Adrenal gland (tissue), 12 donors: ENCODE data around the gene TICRR. TPM values are rescaled to one million over a fixed set of nuclear protein-coding genes. Genes with fewer than 3 reads are reported as not detected.

Experiments used
- DNase-seq, 7 donors: peaks; one replicate each; pipeline ENCODE4 v3.0.0-alpha.2; 2019 to 2020
- H3K27ac ChIP-seq, 5 donors: fragments of 200-600 bp; sonication (generic) in 4 of 5; 1 replicate in 3 of 5; 2 replicates in 2 of 5; pipeline versions ENCODE4 v1.5.1 to v1.8.0; 2016 to 2020; ENCODE audit warnings: mild to moderate bottlenecking in 1 of 5
- H3K27me3 ChIP-seq: fragments of 200-600 bp; 2 replicates; pipeline ENCODE4 v1.8.0; 2021
- H3K36me3 ChIP-seq, 2 donors: fragments of 200-600 bp; replicated peaks in 1 of 2; 1 replicate in 1 of 2; 2 replicates in 1 of 2; pipeline versions ENCODE4 v1.5.1 to v1.8.0; 2018 to 2022
- H3K4me1 ChIP-seq, 2 donors: fragments of 200-600 bp; replicated peaks in 1 of 2; 1 replicate in 1 of 2; 2 replicates in 1 of 2; pipeline versions ENCODE4 v1.5.1 to v1.8.0; 2018 to 2021
- H3K4me3 ChIP-seq, 4 donors: fragments of 200-600 bp; sonication (generic) in 3 of 4; one replicate each; pipeline ENCODE4 v1.5.1; 2016 to 2018
- H3K9me3 ChIP-seq, 3 donors: fragments of 200-600 bp; sonication (generic) in 1 of 3; replicated peaks in 1 of 3; 1 replicate in 2 of 3; 2 replicates in 1 of 3; pipeline versions ENCODE4 v1.5.1 to v1.8.0; 2016 to 2021
- POLR2A ChIP-seq, 2 donors: fragments of 450-650 bp; IDR thresholded peaks; one replicate each; pipeline ENCODE4 v1.6.1; 2017; ENCODE audit warnings: antibody characterized with exemption in 2 of 2, mild to moderate bottlenecking in 2 of 2, moderate library complexity in 1 of 2
- WGBS, 4 donors: extraction: QIAGEN DNeasy Blood & Tissue Kit in 2 of 4; methylation state at CpG; one replicate each; pipeline versions ENCODE4 v1.1.5 to v1.1.7; 2013 to 2017; 5-methylcytosine and 5-hydroxymethylcytosine counted together
- intact Hi-C, 2 donors: fragments of 100-400 bp; cut with DNase I; formaldehyde crosslinking; loops; one replicate each; pipeline versions ENCODE4 v1.14.1 to v1.15.0; 2022 to 2023
- polyA plus RNA-seq, 3 donors: library from polyadenylated mRNA; stranded (reverse); fragments of 200-250 nt in 2 of 3; fragments of 350-450 nt in 1 of 3; fragmentation: Illumina TruSeq in 1 of 3; extraction: RNeasy Lipid Tissue Mini Kit (QIAGEN cat#74804) in 1 of 3; gene quantifications; one replicate each; pipeline ENCODE4 v1.2.3, GENCODE V29; 2013 to 2014
- total RNA-seq, 9 donors: library from RNA; depleted of rRNA in 4 of 9; stranded (reverse); fragments of >200 nt in 4 of 9; fragments of 120-200 nt in 1 of 9; fragmentation: NEBNext Ultra II Directional in 1 of 9; extraction: Animal tissue kit (Norgen Biotek cat#: 25700) in 1 of 9; gene quantifications; one replicate each; pipeline versions ENCODE4 v1.1.0 to v1.2.4, GENCODE V29; 2013 to 2023
- TF ChIP-seq, protein P1 (sequence below), 6 experiments: fragments of 450-650 bp in 4 of 6; fragments of 200-600 bp in 2 of 6; sonication (generic) in 1 of 6; IDR thresholded peaks; 1 replicate in 5 of 6; 2 replicates in 1 of 6; pipeline versions ENCODE4 v1.5.1 to v1.8.0; 2016 to 2021; ENCODE audit warnings: antibody characterized with exemption in 6 of 6, mild to moderate bottlenecking in 2 of 6, moderate library complexity in 1 of 6
- donor health status: healthy with polysubstance abuse.
- donor health status: Bipolar disorder and iron deficiency.
- donor health status: DM: yes; HTN: yes; CAD: no.
- donor health status: DM: no; HTN: no; CAD: no.
- donor health status: DM: no; HTN: no; CAD: no.
- donor health status: DM: yes; HTN: yes; CAD: no.

The TICRR gene
- total and polyA plus RNA-seq, 12 donors, result 0.10 to 2.4 (median 0.19) TPM; not detected in 1

DNA sequence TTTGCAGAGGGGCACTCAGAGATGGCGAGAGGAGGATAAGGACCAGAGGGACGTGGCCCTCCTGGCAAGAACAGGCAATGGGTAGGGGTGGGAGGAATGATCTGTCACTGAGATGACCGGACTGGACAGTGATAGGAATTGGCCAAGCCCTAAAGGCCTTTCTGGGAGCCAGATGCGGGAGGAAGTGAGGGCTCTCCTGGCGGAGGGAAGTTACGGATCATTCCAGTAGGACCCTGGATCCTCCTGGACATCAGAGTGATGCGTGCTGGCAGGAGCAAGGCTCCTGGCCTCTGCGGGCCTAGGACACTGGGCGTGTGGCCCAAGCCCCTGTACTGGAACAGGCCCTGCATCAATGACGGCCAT lies 56.6 kb downstream of the TICRR start:
- Histone ChIP-seq H3K9me3 (no peaks in the 10 kb centered on the region), H3K4me1 (no peaks in the 10 kb centered on the region), H3K36me3 (peaks cover 0 to 37% of the 10 kb centered on the region in 2 donors), H3K4me3 (no peak overlapping the region), H3K27me3 (no peaks in the 10 kb centered on the region), H3K27ac (no peak overlapping the region)
- TF ChIP-seq, protein P1, sequence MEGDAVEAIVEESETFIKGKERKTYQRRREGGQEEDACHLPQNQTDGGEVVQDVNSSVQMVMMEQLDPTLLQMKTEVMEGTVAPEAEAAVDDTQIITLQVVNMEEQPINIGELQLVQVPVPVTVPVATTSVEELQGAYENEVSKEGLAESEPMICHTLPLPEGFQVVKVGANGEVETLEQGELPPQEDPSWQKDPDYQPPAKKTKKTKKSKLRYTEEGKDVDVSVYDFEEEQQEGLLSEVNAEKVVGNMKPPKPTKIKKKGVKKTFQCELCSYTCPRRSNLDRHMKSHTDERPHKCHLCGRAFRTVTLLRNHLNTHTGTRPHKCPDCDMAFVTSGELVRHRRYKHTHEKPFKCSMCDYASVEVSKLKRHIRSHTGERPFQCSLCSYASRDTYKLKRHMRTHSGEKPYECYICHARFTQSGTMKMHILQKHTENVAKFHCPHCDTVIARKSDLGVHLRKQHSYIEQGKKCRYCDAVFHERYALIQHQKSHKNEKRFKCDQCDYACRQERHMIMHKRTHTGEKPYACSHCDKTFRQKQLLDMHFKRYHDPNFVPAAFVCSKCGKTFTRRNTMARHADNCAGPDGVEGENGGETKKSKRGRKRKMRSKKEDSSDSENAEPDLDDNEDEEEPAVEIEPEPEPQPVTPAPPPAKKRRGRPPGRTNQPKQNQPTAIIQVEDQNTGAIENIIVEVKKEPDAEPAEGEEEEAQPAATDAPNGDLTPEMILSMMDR (IDR thresholded peaks at IDR 0.05), result no peak
- TF ChIP-seq POLR2A (IDR thresholded peaks at IDR 0.05), result no peak
- intact Hi-C loops, result no loop called here
- WGBS, 4 donors, result 87 to 90% (median 89%) methylated on average over 10 of the region's 10 CpGs
- DNase-seq, result peak in 1 of 7 donors; percentile 10

DNA sequence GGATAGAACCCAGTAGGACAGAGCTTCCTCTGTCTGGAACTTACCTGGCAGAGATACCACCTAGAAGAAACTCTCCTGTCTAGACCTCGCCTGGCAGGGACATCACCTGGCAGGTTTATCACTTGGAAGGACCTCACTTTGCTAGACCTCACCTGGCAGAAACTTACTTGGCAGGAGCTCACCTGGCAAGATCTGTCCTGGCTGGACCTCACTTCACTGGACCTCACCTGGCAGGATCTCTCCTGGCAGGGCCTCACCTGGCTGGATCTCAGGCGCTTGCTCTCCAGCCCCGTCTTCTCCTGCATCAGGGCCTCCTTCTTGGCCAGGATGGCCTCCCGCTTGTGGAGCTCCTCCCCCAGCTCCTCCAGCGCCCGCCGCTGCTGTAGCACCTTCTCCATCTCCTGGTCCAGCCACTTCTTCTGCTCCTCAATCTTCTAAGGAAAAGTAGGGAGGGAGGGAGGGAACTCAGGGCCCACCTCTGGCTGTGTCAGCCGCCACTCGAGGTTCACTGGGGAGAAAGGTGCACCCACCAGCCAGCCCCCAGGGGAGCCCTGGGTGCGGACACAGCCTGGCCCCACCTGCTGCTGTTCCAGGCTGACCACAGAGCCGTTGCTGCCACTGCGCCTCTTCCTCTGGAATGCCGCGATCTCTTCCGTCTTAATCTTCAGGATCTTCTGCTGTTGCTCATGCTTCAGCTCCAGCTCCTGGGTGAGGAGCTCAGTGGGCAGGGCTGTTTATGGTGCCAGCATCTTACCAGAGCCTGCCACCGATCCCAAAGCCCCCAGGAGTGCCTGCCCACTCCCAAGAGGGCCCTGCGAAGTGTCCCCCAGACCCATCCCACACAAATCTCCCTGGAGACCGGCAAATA lies 57.5 kb downstream of the TICRR start:
- no peaks in the 10 kb centered on the region for H3K9me3 ChIP-seq
- H3K4me3 ChIP-seq, result no peak overlapping the region
- H3K27me3 ChIP-seq, result no peaks in the 10 kb centered on the region
- 95 to 97% (median 95%) methylated on average over 18 of the region's 18 CpGs for WGBS, 4 donors
- H3K36me3 ChIP-seq, result peaks cover 0 to 36% of the 10 kb centered on the region in 2 donors
- no peaks in the 10 kb centered on the region for H3K4me1 ChIP-seq
- TF ChIP-seq, protein P1 (IDR thresholded peaks at IDR 0.05), result no peak
- intact Hi-C loops, result no loop called here
- peak in 1 of 7 donors; percentile 6 for DNase-seq
- no peak overlapping the region for H3K27ac ChIP-seq

DNA sequence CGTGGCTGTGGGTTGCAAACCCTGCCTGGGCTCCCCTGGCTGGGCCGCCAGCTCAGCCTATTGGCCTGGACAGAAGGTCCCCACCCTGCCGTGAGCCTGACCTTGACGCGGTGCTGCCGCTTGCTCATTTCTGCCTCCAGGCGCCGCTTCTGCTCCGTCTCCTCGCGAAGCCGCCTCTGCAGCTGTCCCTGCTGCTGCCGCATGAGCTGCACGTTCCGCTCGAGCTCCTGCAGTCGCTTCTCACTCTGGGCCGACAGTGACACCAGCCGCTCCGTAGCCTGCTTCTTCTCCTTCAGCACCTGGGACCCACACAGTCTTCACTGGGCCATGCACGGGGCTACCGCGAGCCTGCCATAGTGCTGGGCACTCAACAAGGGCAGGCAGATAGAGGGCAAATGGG lies 58.3 kb downstream of the TICRR start:
- no peaks in the 10 kb centered on the region for H3K27me3 ChIP-seq
- DNase-seq, result peak in 1 of 7 donors; percentile 9
- no peaks in the 10 kb centered on the region for H3K4me1 ChIP-seq
- no peak overlapping the region for H3K27ac ChIP-seq
- H3K36me3 ChIP-seq, result peaks cover 0 to 36% of the 10 kb centered on the region in 2 donors
- H3K9me3 ChIP-seq, result no peaks in the 10 kb centered on the region
- intact Hi-C loops, result no loop called here
- TF ChIP-seq, protein P1 (IDR thresholded peaks at IDR 0.05), result no peak
- no peak for TF ChIP-seq POLR2A (IDR thresholded peaks at IDR 0.05)
- WGBS, 4 donors, result 87 to 96% (median 93%) methylated on average over 9 to 23 of the region's 23 CpGs
- H3K4me3 ChIP-seq, result no peak overlapping the region

DNA sequence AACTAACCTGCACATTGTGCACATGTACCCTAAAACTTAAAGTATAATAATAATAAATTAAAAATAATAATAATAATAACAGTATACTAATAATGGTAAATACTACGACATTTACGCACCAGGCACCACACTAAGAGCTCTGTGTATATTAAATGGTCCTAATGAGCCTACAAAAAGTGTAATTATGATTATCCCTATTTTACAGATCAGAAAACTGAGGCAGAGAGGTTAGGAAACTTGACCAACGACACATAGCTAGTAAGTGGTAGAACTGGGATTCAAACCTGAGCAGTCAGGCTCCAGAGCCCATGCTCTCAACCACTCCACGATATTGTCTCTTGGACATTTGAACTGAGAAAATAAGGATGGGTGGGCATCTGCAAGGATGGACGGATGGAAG lies 65.0 kb downstream of the TICRR start:
- DNase-seq, result no peak
- H3K27me3 ChIP-seq, result no peaks in the 10 kb centered on the region
- intact Hi-C loops, result loop anchor here (10.0 kb wide), 1 partner anchor 105 kb away; no protein-coding TSS in a partner anchor
- H3K36me3 ChIP-seq, result no peaks in the 10 kb centered on the region
- no peak for TF ChIP-seq POLR2A (IDR thresholded peaks at IDR 0.05)
- TF ChIP-seq, protein P1 (IDR thresholded peaks at IDR 0.05), result no peak
- 92 to 96% (median 95%) methylated on average over 5 of the region's 5 CpGs for WGBS, 4 donors
- H3K9me3 ChIP-seq, result no peaks in the 10 kb centered on the region
- H3K4me1 ChIP-seq, result no peaks in the 10 kb centered on the region
- H3K4me3 ChIP-seq, result no peak overlapping the region
- H3K27ac ChIP-seq, result no peak overlapping the region
